Stimulated activated CD4-positive, alpha-beta T cell treated with anti-CD3 and anti-CD28 coated beads, Interleukin-12 subunit alpha, Interleukin-12 subunit beta, amount 100 ng/mL, for 24 hours (primary cell): ENCODE measurements around the gene PKNOX2.

Experiments
- DNase-seq, 2 experiments: peaks; one replicate each; pipeline ENCODE4 v3.0.0-alpha.2; 2020; ENCODE audit warnings: low read depth in 2 of 2

The PKNOX2 gene

DNA sequence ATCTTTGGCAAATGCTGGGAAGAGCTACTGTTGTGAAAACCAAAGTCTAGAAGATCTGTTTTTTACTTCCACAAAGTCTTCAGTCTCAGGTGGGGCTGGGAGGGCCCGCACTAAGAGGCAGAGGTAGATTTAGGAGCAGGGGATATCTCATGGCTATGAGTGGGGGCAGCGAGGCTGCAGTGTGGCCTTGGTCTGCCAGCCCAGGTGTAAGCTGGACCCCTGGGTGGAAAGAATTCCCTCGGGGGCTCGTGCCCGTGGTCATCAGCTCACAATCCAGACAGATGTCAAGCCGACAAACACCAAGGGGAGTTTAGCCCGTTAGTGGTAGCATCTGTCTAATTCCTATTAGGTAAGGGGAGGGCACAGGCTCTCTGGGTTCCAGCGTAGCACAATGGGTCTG, 9.0 kb downstream of the PKNOX2 start:
- no peak for DNase-seq

DNA sequence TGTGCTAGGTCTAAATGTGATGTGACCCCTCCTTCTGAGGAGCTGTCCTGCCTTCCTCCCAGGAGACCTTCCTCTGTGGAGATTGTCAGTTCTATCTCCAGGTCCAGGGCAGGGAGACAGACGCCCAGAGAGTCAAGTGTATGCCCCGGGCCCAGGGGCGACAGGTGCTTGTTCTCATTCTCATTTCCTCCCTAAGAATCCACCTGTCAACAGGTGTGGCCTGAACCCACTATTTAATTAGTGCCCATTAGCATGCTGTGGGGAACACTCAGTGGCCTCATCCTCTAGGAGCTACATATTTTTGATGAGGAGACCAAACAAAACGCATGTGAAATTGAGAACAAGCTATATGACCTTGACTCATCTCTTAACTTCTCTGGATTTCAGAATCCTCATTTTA, 9.5 kb downstream of the PKNOX2 start:
- no peak for DNase-seq

DNA sequence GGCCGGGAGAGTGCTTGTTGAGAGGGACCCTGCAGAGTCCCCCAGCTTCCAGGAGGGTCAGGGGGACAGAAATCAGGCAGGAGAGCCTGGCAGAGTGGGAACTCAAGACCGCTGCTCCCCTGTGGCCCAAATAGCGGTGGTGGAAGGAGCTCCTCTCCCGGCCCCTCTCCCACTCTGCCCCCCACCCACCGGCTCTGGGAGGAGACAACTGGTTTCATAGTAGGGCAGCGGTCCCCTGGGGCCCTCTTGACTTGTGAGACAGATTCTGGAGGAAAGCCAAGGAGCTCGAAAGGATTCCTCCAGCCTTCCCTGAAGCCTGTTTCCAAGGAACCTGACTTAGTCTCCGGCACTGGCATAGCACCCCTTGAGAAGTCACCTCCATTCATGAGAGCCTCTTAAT, 10.1 kb downstream of the PKNOX2 start:
- DNase-seq: no peak

DNA sequence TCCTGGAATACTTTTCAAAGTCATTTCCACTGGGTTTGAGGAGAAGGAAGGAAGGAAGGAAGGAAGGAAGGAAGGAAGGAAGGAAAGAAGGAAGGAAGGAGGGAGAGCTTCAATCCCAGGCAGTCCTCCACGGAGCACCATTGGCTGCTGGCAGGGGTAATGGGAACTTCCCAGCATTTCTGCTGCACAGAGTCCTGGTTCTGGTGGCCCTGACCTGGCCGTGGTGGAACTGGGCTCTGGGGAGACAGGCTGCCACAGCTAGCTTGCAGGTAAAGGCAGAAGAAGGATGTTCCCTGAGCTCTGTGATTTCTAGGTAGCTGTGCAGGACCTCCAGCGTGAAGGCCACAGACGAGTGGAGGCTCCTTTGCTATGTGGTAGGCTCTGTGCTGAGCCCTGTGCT, 10.6 kb downstream of the PKNOX2 start:
- DNase-seq: no peak

DNA sequence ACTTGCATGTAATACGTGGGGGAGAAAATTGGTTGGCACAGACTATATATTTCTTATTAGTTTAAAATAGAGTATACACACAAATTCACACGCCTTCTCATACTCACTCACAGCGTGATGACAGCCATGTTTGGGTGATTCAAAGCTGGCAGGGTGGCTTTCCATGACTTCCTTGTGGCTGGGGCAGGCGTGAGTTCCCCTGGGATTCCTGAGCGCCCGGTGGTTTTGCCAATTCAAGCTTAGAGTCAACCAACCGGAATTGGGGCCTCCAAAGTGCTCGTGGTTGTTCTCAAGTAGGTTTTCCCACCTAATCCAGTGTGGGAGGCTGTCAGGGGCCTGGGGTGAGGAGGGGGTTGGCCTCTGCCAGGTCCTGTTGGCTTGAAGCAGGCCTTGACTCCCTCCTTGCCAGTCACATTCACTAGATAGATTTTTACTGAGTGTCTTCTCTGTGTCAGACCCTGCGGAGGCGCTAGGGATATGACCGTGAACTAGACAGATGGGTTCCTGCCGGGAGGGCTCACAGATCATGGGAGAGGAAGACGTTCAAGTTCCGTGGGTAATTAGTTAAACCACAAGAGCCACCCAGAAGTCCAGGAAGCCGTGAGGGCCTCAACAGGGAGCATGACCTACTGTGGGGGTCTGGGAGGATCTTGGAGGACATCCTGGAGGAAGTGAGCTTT, 11.5 kb downstream of the PKNOX2 start:
- no peak for DNase-seq

DNA sequence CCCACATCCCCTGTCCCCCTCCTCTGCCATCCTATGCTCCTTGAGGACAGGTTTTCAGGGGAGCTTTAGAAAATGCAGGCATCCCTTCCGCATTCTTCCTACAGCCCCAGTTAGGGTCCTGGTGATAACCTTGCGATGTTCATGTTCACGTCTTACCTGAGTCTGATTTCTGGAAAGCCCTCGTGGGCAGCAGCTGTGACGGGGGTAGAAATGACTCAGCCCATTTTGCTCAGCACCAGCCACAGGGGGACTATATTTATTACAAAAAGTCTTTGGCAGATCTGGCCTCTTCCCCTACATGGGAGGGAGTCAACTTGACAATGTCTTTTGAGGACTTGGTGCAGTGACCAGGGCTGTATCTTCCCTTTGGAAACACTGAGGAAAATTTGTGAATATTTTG, 12.3 kb downstream of the PKNOX2 start:
- DNase-seq: no peak

DNA sequence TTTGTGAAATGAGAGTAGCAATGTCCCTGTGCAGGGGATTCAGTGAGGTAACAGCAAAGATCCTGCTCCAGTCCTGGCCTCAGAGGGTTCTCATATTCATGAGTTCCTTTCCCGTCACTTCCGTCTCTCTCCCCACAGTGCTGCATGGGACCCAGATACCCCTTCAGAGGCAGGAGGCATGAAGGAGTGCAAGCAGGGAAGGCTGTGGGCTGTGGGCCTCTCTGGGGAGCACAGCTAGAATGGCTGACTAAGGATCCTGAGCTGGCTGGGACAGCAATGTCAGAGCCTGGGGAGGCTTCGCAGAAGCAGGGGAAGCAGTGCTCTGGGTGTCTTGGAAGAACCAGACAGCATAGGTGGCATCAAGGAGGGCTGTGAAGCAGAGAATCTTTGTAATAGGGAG, 13.0 kb downstream of the PKNOX2 start:
- DNase-seq: no peak

DNA sequence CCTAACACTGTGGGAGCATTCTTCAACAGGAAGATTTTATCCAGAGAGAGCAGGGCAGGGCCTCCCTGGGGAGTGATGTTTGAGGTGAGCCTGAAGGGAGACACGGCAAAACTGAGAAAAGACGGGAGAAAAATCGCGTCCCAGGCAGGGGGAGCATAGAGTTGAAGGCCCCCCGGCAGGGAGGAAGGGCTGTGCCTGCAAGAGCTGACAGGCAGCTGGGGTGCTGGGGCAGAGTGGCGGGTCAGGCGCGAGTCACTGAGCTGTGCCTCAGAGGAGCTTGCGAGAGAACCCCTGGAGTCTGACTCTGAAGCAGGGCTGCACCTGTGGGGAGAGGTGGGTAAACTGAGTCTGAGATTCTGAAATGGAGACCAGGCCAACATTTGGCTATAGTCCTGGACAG, 14.8 kb downstream of the PKNOX2 start:
- no peak for DNase-seq

DNA sequence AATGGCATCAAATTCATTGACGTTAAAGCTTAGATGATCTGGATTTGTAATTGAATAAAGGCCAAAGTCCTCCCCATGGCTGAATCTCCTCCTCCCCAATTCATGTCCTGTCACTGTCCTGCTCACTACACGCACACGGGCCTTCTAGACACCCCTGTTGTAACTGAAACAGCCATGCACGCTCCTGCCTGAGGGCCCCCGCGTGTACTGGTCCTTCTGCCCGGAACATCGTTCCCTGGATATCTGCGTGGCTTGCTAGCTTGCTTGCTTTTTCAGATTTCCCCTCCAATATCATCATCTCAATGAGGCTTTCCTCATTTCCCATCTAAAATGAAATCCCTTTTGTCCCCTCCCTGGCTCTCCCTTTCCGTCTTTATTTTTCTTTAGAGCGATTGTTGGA, 15.3 kb downstream of the PKNOX2 start:
- no peak for DNase-seq

DNA sequence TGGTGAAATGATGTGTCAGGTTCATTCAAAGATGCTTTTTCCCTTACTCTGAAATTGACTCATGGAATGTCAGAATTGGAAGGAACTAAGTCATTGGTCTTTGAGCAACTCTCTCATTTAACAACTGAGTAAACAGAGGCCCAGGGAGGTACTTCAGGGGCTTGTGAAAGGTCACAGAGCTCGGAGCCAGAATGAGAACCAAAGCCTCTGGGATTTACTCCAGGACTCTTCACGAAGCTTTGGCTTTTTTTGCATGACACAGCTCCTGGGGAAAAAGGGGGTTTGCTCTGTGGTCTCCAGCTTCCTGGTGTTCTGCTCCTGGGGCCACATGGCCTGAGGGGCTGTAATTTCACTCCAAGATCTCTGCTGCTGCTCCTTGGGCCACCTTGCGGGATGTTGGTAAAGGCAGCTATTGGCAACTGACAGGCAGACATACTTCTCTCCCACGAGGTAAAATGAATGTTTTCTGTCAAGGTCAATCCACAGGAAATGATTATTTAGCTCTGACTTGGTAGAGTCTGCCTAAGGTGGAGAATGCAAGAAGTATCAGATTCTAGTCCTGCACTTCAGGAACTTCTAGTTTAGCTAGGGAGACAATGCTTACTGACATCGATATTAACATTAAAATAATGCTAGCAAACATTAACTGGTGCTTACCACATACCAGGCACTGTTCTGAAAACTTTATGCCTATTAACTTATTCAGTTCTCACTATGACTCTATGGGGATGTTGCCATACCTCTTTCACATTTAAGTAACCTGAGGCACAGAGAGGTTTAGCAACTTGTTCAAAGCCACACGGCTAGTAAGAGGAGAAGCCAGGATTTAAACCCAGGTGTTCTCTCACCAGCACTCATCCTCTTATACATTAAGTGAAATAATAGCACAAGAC, 16.1 kb downstream of the PKNOX2 start:
- no peak for DNase-seq

DNA sequence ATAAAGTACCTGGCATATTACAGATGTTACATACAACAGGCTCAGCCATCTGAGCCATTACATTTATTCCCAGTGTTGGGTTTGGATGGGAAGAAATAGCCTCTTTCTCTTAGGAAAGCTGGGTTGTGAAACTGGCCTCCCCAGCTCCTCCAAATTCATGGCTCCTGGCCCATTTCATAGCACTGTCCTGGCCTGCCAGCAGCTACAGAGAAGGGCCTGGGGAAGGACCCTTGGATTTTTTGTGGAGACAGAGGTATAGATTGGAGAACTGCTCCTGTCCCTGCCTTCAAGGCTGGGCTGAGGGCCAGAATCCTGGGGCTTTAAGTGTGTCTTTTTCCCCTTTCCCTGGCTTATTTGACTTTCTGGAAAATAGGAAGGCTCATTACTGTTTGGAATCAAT, 18.0 kb downstream of the PKNOX2 start:
- DNase-seq: no peak

DNA sequence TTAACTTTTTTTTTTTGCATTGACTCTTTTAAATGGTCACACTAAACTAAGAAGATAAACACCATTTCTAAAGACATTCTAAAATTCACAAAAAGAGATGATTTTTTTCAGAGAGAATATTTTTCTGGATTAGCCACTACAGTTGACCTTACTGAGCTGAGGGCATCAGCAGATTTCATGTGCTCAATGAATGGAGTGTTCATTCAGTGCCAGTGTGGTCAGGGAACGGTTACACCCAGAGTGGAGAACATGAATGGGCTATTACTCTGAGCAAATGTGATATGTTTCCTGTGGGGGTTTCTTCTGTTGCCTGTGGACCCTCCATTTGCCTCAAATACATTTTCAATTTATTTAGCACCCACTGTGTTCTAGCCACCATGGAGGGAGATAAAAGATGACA, 19.1 kb downstream of the PKNOX2 start:
- no peak for DNase-seq

DNA sequence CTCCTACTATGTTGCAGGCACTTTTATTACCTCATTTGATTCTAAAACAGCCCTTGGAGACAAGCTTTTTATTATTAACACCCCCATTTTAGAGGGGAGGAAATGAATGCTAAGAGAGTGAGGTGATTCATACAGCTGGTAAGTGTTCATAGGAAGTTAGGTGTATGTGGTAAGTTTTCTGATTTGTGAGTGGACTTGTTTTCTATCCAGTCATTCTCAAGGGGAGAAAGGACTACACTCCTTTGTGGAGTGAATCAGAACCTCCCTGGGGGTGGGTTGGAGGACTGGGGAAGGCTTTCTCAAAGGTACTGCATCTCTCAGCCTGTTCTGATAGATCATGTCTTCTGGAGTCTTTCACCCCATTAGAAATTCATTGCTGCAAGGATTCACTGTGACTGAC, 23.5 kb downstream of the PKNOX2 start:
- no peak for DNase-seq

DNA sequence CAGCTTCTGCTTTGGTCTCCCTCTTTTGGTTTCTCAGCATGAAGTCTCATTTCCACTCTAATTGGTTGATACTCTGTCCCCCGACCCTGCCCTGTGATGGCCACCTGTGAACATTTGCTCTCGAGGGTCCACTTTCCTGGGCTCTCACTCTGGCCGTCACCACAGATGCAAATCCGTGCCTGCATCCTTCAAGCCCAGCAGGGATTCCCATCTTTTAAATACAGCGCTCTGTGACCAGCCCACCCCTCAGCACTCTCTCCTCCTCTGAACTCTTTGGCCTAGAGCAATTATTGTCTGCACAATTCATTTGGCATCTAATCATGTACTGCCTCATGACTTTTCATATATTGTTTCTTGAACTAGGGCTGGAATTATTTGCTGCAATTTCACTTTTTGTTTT, 26.0 kb downstream of the PKNOX2 start:
- no peak for DNase-seq

DNA sequence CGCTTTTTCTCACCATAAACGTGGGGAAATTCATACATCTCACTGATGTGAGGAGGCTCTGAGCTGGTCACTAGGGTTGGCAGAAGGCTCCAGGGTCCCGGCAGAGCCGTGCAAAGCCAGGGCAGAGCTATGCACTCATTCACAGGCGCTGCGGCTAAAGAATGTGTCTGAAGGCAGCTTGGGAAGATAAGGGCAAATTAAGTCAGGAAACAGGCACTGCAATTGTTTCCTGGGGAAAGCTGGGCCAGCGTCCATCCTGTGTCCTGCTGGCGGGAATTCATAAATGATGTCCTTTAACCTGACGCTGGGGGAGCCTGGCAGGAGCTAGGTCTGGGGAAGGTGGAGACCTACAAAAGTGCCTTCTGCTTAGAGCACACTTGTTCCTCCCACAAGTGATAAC, 27.6 kb downstream of the PKNOX2 start:
- DNase-seq: no peak

DNA sequence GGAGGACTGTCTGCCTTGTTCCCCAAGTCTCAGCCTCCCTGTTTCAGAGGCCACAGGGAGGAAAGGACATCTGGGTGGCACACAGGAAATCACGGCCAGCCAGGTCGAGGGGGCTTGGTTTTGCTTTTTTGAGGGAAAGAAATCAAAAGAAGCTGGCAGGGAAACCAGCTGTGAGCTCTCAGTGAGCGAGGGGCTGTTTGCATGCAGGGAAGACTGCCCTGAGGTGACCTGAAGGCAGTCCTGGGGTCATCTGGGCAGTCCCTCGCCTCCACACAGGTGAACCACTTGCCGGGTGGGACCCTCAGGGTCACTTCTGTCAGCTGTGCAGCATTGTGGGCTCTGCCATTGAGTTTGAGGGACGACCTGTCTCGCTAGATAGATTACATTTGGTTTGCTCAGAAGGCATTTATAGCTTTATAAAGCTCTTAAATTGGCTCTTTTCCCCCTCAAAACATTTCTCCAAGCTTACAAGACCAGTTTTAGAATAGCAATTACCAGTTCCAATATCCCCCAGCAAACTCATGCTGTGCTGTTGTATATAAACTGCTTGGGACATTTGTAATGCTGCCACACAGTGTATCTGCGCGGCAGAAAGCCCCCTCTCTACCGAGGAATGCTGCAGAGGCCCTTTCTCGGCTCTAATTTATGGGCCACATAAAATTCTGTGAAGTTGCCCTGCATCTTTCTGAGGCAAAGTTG, 28.3 kb downstream of the PKNOX2 start:
- DNase-seq: no peak

DNA sequence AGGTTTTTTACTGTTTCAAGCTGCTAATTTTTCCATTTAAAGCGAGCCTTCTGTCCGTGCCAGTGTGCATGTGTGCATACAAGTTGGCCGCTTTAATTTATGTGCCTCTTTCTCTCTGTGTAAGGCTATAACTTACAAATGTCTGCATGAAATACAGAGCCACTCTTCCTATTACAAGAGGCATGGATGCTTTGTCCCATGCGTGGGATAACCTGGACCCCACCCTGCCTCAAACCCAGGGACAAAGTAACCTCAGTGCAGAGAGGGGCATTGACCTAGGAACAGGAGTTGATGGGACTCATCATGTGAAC, 28.8 kb downstream of the PKNOX2 start:
- DNase-seq: no peak

DNA sequence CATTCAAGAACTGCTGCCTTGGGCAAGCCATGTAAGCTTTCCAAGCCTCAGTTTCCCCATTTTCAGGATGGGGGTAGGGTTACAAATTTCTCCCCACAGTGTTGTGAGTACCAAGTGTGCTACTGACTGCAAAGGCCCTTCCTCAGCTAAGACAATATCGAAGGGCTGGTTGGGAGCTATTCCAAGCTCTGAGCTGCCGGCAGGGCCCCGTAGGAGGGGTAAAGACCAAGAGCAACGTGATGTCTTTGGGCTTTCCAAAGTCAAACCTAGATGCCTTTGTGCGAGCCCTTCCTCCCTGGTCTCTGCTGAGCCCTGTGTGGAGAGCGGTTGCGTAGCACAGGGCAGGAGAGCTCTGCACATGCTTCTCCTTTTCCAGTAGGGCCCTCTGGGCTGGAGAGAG, 29.3 kb downstream of the PKNOX2 start:
- no peak for DNase-seq

DNA sequence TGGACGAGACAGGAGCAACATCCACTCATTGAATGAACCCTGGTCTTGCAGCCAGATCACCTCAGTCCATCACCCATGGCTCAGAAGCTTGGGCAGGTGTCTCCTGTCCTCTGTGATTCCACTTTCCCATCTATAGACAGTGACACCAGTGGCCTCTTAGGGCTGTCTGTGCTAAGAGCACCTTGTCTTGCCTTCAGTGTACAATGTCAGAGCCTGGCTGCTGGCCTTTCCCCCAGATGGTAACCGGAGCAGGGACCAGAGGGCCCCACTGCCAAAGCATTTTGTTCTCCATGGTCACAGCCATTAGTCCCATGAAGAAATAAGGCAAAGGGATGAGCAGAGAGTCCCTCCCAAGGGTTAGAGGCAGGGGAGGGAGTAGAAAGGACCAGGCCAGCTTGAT, 35.4 kb downstream of the PKNOX2 start:
- DNase-seq: no peak

DNA sequence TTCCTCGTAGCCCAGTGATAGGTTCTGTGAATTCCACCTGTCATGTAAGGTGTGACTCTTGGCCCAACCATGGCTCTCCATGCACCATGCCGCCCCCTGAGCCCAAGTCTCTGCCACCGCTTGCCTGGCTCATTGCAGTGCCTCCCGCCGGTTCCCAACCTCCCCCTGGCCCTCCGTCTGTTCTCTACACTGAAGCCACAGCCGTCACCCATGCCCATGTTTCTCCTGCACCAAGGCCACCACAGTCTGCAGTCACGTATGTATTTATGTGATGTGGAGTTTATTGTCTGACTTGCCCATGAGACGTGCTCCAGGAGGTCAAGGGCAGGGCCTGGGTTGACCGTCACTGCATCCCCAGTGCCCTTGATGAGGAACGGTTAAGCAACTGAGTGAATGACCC, 35.9 kb downstream of the PKNOX2 start:
- DNase-seq: no peak

DNA sequence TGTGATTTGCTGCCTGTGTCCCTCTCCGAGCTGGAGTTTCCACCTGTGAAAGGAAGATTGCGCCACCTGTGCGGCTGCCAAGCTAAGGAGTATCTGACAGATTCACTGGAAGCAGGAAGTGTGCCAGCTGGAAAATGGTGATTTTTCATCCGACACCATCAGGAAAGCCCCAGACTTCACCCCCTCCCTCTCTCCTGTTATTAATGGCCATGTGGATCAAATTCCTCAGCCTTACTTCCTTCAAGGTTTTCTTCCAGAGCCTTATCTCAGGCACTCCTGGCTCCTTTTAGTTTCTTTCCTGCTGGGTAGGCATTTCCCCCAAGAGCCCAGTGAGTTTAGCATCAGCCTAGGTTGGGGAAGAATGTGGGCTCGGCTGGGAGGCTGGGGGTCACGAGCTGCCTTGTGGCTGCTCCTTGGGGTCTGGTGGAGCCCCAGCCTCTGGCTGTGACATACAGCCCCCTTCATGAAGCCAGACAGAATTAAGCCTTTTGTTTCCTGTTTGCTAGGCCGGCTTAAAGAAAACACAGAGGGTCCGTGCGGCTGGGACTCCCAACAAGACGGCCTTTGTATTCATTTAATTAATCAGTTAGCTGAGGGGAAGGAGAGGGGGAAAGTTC, 37.1 kb downstream of the PKNOX2 start:
- DNase-seq: no peak

DNA sequence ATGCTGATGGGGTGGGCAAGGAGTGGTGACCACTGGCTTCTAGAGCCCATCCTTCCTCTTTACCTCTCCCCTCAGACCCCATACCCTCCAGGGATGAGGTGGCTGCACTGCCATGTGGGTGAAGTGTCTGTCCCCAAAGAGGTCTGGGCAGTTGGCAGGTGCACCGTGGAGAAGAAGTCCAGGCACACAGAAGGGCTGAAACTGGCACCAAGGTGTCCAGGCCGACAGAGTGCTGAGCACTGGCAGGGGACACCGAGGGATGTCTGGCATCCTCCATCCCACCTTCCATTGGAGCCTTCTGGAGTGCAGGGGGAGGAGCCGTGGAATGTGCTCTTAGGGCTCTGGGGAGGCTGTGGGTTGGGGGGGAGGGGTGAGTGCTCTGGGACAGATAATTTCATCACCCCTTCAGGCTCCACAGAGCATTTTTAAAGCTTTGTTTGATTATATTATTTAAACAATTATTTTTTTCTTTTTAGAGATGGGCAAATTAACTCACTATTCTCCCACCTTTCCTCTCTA, 37.9 kb downstream of the PKNOX2 start:
- no peak for DNase-seq
